Activated CD4-positive, alpha-beta T cell treated with anti-CD3 and anti-CD28 coated beads, Interleukin-2, amount 50 U/mL, for 1 hour (primary cell): Measurements from ENCODE around the gene ADAM22.

Source experiments
- DNase-seq: peaks from one replicate; pipeline ENCODE4 v3.0.0-alpha.2; 2020

The ADAM22 gene

GRCh38 chr7:88042157-88042556 is 108.1 kb downstream of the ADAM22 start:
- no peak for DNase-seq

- DNase-seq = no peak
Measured at GRCh38 chr7:88042803-88043202, 108.8 kb downstream of the ADAM22 start.

- DNase-seq = no peak
Measured at GRCh38 chr7:88044069-88044468, 110.0 kb downstream of the ADAM22 start.

GRCh38 chr7:88046839-88047573 is 113.0 kb downstream of the ADAM22 start:
- DNase-seq = no peak

- DNase-seq = no peak
Measured at GRCh38 chr7:88057655-88058054, 123.6 kb downstream of the ADAM22 start.

GRCh38 chr7:88062238-88062637 is 128.2 kb downstream of the ADAM22 start:
- DNase-seq = no peak

GRCh38 chr7:88069093-88069492 is 135.0 kb downstream of the ADAM22 start:
- no peak for DNase-seq

GRCh38 chr7:88071994-88072714 is 138.1 kb downstream of the ADAM22 start:
- DNase-seq = no peak

GRCh38 chr7:88072715-88073055 is 138.6 kb downstream of the ADAM22 start:
- DNase-seq = no peak

GRCh38 chr7:88073626-88074025 is 139.6 kb downstream of the ADAM22 start:
- no peak for DNase-seq

GRCh38 chr7:88075216-88075615 is 141.2 kb downstream of the ADAM22 start:
- no peak for DNase-seq

- DNase-seq = no peak
Measured at GRCh38 chr7:88083883-88084282, 149.8 kb downstream of the ADAM22 start.

GRCh38 chr7:88089561-88089960 is 155.5 kb downstream of the ADAM22 start:
- no peak for DNase-seq

- DNase-seq = no peak
Measured at GRCh38 chr7:88090240-88090639, 156.2 kb downstream of the ADAM22 start.

GRCh38 chr7:88090671-88091070 is 156.6 kb downstream of the ADAM22 start:
- no peak for DNase-seq

- DNase-seq = no peak
Measured at GRCh38 chr7:88091988-88092675, 158.1 kb downstream of the ADAM22 start.

GRCh38 chr7:88092676-88092999 is 158.6 kb downstream of the ADAM22 start:
- DNase-seq = no peak

GRCh38 chr7:88101769-88102168 is 167.7 kb downstream of the ADAM22 start:
- DNase-seq = no peak

GRCh38 chr7:88102675-88103074 is 168.6 kb downstream of the ADAM22 start:
- DNase-seq = no peak

GRCh38 chr7:88104732-88105131 is 170.7 kb downstream of the ADAM22 start:
- no peak for DNase-seq

- no peak for DNase-seq
Measured at GRCh38 chr7:88105231-88105630, 171.2 kb downstream of the ADAM22 start.

GRCh38 chr7:88106434-88106833 is 172.4 kb downstream of the ADAM22 start:
- no peak for DNase-seq

- no peak for DNase-seq
Measured at GRCh38 chr7:88109612-88110011, 175.6 kb downstream of the ADAM22 start.

GRCh38 chr7:88111140-88111743 is 177.2 kb downstream of the ADAM22 start:
- no peak for DNase-seq
